ENCODE data around the gene DLG5.

DNA sequence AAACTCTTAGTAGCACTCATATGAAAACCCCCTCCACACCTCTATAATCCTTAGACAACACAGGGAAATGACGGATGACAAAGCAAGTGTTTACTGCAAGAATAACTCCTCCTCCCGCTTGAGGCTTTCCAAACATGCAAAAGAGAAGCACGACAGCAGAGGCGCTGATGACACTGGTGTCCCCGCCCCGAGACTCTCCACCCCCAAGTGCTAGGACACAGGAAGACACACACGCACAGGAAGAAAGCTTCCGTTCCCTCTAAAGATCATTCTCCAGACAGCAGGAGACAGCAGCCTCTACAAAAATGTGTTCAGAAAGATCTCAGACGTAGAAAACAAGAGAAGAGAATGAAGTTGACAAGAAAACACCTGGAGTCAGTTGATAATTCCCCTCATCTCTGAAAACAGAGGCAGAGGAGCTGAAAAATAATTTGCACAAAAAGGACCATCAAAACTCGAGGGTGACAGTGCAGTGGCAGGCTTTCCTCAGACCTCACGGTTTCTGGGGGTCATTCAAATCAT lies 90.2 kb downstream of the DLG5 start:
- TF ChIP-seq, protein P1, sequence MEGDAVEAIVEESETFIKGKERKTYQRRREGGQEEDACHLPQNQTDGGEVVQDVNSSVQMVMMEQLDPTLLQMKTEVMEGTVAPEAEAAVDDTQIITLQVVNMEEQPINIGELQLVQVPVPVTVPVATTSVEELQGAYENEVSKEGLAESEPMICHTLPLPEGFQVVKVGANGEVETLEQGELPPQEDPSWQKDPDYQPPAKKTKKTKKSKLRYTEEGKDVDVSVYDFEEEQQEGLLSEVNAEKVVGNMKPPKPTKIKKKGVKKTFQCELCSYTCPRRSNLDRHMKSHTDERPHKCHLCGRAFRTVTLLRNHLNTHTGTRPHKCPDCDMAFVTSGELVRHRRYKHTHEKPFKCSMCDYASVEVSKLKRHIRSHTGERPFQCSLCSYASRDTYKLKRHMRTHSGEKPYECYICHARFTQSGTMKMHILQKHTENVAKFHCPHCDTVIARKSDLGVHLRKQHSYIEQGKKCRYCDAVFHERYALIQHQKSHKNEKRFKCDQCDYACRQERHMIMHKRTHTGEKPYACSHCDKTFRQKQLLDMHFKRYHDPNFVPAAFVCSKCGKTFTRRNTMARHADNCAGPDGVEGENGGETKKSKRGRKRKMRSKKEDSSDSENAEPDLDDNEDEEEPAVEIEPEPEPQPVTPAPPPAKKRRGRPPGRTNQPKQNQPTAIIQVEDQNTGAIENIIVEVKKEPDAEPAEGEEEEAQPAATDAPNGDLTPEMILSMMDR (IDR thresholded peaks at IDR 0.05; ENCODE audit: poor library complexity) = no peak
- no peak for TF ChIP-seq EZH2 (IDR thresholded peaks at IDR 0.05; ENCODE audit: borderline replicate concordance)
- TF ChIP-seq EZH2phosphoT487 (IDR thresholded peaks at IDR 0.05; ENCODE audit: low read depth, severe bottlenecking, unreplicated experiment) = no peak
